ENCODE measurements around the gene TSPAN11.
"Not testable (repeated sequence)": the region's sequence is repeated elsewhere in the genome, so short reads cannot be mapped to it uniquely, and the experiment has no call there.

The TSPAN11 gene, protein sequence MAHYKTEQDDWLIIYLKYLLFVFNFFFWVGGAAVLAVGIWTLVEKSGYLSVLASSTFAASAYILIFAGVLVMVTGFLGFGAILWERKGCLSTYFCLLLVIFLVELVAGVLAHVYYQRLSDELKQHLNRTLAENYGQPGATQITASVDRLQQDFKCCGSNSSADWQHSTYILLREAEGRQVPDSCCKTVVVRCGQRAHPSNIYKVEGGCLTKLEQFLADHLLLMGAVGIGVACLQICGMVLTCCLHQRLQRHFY

DNA sequence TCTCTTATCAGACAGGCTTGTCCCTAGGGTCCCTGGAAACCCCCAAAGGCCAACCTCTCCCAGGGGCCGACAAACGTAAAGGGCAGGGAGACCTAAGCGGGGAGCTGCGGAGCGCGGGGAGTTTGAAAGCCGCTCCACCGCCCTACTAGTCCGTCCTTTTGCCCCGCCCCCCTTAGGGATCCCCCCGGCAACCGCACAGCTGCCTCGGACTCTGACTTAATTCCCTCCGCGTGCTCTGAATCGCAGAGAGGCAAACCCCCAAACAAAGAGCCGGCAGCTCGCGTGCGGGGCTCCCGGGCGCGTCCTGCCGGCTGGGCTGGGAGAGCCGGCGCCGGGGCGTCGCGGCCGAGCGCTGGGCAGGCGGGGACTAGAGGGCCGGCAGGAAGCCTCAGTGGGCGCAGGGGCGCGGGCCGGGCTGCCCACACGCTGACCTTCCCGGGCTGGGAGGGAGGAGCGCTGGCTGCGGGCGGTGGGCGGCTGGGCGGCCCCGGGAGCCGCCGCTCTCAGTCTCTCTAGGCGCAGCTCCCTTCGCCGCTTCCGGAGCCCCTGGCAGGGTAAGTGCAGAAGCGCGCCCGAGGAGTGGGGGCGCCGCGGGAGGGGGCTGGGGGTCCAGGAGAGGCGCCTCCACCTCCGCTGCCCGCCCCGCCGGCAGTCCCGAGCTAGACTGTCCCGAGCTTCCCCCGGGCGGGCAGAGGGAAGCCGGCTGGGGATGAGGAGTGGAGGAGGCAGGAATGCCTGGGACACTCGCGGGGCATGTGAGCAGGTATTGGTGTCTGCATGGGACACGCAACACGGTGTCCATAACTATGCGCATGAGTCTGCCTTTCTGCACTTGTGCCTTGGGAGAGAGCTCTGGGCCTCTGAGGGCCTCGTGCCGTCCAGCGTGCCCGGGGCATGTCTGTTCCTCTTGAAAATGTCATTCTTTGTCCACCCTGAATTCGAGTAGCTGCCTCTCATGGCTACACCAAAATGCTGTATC lies at the start of gene TSPAN11:
TSS of gene TSPAN11 (plus strand) at position 506 of the 979 bp plus-strand sequence. CDS start 27,244 bp downstream, outside the sequence.
- peak; percentile 40 for DNase-seq

DNA sequence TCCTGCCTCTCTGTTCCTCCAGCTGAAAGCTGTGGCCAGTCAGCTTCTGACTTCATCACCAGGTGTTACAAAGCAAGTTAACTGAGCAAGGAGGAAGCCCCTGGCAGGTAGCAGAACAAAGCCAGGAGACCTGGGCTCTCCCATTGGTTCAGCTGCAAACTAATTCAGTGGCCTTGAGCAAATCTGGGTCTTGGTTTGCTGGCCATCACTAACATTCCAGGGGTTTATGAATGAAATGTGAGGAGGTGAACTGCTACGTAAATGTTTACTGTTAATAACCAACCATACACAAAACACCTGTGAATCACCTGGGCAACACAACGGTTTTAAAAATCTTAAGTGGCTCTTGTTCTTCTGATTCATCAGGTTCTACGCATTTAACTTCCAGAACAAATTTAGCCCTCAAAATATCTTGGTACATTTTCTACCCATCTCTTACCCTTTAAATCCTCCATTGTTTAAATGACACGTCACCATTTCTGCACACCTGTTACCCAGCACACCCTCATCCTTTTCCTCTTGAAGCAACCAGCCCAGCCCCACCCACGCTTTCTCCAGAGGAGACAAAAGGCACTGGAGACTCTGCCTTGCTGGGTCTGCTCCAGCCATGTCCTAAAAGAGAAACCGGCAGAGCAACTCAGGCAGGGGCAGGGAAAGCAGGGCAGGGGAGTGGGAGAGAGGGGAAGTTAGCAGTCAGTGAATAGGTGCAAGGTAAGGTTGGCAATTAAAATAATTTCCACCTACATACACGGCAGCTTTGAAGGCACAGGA lies 49.3 kb upstream of the TSPAN11 start:
- peak; percentile 99 for DNase-seq

DNA sequence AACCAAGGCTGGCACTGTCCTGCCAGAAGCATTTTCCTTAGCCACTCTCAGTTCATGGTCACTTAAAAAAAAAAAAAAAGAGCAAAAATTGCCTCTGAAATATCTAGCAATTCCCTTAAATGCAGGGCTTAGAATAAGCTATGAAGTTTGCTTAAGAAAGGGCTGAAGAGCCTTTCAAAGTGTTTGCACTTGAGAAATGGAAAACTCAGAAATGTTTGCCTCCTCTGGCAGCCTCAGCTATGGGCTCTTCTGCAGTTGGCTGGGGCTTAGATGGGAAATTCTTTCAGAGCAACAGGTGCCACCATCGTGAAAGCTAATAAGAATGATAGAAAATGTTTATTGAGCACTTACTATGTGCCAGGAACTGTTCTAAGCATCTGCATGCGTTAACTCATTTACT lies 48.5 kb upstream of the TSPAN11 start:
- DNase-seq, result peak; percentile 22

DNA sequence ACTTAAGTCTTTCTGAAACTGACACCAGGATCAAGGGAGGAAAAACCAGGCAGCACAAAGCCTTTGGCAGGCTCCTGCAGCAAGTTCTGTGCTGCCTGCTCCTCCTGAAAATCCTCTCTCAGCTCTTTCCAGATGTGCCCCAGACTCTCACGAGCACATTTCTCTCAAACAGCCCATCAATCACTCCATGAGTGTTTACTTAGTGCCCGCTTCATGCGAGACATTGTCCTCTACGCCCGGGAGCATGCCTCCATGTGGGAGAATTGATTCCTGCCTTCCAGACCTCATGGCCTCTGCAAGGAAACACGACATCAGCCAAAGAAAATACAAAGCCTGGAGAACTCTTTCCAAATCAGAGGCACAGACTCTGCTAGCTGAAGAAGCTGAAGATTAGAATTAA lies 46.5 kb upstream of the TSPAN11 start:
- peak; percentile 74 for DNase-seq

DNA sequence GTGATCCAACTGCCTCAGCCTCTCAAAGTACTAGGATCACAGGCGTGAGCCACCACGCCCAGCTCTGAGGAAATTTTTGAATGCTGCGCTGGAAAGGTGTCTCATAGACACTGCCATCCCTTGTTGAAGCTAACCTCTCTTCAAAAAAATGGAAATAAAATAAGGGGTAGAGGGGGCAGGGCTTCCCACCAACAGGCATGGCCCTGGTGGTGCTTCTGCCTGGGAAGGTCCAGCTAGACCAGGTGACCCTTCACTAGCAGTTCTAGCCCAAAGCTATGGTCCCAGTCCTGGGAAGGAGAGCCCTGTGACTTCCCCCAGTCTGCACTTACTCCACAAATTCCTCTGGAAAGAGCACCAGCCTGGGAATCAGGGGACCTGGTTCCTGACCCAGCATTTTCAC lies 45.7 kb upstream of the TSPAN11 start:
- no peak for DNase-seq

DNA sequence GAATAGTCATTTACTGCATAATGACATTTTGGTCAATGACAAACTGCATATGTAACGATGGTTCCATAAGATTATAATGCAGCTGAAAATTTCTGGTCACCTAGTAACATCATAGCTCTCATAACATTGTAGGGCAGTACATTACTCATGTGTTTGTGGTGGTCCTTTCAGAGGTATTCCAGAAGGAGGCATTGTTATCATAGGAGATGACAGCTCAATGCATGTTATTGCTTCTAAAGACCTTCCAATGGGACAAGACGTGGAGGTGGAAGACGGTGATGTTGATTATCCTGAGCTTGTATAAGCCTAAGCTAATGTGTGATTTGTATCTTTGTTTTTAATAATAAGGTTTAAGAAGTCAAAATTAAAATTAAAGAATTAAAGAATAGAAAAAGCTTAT lies 43.8 kb upstream of the TSPAN11 start:
- no peak for DNase-seq

DNA sequence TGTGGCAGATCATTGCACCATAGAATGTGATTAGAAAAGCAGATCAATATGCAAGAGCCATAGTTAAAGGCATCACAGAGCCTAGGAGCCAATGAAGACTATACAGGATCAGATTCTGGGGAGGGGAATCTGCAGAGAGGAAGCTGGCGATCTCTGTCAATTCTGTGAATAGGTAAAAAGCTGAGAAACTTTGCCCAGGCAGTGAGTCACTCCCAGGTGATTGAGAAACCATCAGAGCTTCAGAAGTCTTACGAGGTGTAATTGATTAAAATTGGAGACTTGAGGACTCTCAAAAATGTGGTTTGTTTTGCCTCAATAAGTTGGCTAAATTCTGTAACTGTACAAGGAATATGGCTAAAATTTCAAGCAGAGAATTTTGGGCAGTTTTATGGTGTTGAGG lies 41.7 kb upstream of the TSPAN11 start:
- no peak for DNase-seq

DNA sequence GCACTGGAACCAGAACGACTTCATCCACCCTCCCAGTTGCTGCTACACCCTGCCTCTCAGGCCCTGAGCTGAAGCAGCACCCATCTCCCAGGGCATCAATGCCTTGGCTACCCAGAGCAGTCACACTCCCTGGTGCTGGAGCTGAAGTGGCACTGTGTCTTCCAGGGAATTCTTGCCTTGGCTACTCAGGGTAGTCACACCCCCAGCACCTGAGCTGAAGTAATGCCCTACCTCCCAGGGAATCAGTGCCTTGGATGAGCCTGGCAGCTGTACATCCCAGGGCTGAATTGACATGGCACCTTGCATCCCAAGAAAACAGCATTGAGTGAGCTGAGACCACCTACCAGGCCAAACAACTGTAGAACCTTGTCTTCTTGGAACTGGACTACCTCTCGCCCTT lies 41.2 kb upstream of the TSPAN11 start:
- no peak for DNase-seq

DNA sequence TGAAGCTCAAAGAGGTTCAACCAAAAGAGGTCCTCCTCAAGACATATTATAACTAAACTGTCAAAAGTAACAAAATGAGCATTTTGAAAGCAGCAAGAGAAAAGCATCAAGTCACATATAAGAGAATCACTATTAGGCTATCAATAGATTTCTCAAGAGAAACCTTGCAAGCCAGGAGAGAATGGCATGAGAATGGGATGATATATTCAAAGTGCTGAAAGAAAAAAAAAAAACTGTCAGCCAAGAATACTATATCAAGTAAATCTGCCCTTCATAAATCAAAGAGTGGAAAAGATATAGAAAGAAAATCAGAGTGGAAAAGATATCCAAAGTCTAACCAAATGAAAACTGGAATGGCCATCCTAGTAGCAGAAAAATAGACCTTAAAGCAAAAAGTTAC lies 39.3 kb upstream of the TSPAN11 start:
- no peak for DNase-seq

DNA sequence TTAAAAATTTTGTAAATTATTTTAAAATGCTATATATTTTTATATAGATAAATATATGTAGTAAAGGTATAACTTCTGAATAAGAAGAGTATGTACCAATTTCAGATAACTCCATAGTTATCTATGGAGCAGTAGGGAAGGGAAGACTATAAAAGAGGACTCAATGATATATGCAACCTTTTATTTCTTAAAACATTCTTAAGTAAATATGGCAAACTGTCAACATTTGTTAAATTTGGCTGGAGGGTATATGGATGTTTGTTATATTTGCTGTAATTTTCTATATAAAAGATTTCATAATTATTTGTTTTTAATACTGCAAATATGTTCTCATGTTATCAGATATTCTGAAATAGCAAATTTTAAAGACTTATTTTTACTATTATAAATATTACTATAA lies 38.3 kb upstream of the TSPAN11 start:
- no peak for DNase-seq

DNA sequence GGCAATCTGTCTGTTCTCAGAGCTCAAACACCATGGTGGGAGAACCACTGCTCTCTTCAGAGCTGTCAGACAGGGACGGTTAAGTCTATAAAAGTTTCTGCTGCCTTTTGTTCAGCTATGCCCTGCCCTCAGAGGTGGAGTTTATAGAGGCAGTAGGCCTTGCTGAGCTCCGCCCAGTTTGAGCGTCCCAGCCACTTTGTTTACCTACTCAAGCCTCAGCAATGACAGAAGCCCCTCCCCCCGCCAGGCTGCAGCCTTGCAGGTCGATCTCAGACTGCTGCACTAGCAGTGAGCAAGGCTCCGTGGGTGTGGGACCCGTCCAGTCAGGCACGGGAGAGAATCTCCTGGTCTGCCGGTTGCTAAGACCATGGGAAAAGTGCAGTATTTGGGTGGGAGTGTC lies 32.0 kb upstream of the TSPAN11 start:
- DNase-seq, result not testable (repeated sequence)

DNA sequence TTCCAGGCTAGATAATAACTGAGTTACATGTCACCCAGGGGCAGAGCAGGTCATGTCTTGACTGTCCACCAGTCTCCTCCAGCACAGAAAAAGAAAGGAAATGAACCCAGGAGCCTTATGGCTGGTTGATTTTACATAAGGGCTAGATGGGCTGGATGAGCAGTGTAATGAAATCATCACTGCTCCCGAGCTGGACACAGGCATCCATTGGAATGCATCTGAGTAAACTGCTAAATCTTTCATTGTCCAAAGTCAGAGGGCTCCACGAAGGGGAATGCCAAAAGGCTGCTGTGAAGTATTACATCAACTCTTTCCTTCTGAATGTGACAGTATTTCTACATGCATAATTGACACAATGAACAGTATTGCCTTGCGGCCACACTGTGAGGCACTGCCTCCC lies 30.1 kb upstream of the TSPAN11 start:
- no peak for DNase-seq

DNA sequence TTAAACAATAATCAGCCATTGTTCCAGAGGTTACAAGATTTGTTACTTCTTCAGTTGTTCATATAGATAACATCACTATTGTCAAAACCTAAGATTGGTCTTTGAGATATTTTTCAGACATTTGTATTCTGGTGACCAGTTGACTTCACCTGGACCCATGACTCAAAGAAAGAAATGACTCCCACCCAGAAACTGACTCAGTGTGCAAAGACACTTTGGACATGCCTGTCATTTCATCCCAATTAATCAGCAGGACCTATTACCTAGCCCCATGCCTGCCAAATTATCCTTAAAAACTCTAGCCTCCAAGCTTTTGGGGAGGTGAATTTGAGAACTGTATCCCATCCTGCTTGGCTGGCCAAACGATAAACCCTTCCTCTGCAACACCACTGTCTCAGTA lies 27.7 kb upstream of the TSPAN11 start:
- DNase-seq, result no peak

DNA sequence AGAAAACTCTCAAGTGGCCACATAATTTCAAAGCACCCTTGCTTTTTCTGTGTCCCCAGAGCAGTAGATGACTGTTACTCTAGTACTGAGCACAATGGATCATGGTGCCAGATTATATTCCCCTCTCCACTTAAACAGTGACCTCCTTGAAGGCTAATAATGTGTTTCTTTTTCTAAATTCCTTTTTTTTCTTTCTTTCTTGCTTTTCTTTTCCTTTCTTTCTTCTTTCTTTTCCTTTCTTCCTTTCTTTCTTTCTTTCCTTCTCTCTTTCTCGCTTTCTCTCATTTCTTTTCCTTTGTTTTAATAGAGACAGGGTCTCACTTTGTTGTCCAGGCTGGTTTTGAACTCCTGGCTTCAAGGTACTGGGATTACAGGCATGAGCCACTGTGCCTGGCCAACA lies 26.2 kb upstream of the TSPAN11 start:
- no peak for DNase-seq

DNA sequence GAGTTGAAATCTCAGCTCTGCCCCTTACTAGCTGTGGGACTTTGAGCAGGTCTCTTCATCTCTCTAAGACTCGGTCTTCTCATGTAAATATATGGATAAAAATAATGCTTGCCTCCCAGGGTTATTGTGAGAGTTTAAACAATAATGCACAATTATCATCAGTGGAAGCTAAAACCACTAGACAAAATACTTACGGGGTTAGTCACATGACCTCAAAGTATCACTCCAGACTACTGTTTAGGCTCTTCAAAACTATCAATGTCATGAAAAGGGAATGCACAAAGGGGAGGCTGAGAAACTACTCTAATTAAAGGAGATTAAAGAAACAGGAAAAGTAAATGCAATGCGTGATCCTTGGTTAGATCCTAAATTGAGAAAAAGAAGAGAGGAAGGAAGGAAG lies 24.5 kb upstream of the TSPAN11 start:
- DNase-seq, result no peak

DNA sequence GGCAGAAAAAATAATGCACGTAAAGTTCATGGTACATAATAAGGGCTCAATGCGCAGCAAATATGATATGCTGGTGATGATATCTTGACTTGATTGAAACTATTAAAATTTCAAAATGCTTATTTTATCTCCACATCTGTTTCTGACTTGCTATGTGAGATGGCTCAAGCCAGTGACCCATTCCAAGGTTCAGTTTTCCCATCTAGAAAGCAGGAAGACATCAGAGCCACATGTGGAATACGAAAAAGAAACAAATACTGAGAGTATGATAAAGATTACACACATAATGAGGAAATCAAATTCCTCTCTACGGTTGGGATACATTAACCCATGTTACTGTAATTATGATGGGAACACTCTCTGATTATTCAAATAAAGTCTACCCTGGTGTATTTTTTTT lies 24.0 kb upstream of the TSPAN11 start:
- DNase-seq, result no peak

DNA sequence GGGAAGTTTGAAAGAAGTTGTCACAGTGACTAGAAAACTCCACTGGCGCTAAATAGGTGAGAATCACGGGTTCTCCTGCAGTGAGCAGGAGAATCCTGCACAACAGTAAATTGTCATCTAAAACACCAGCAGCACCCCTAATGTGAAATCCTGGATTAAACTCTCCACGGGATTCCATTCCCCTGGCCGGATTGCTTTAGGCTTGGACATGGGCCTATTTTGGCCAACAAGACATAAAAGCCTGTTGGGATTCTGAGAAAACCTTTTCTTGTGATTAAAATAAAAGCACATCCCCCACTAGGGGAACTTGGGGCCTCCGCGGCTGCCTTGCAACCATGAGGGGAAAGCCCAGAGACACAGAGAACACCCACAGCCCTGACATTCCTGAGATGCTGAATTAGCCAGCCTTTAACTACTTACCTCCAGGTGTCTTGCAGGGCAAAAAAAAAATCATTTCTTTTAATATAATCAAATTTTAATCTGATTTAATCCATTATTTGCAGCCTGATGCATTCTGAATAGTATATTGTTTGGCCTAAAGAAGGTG lies 21.0 kb upstream of the TSPAN11 start:
- no peak for DNase-seq

DNA sequence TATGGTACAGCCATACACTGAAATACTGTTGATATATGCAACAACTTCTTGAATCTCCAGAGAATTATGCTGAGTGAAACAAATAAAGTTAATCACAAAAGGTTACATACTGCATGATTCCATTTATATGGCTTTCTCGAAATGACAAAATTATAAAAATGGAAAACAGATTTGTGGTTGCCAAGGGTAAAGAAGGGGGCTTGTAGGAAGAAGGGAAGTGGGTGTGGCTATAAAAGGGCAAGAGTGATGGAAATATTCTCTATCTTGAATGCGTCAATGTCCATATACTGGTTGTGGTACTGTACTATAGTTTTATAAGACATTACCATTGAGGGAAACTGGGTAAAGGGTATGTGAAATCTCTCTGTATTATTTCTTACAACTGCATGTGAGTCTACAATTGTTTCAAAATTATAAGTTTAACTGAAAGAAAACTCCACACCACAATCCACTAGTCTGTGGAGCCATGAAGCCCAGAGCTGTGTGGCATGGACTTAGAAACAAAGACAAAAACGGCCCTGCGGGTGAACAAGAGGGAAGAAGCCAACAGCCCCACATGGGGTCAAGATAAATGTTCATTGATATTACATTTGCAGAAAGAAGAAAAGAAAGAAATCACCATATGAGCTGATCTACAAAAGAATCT lies 18.3 kb upstream of the TSPAN11 start:
- no peak for DNase-seq

DNA sequence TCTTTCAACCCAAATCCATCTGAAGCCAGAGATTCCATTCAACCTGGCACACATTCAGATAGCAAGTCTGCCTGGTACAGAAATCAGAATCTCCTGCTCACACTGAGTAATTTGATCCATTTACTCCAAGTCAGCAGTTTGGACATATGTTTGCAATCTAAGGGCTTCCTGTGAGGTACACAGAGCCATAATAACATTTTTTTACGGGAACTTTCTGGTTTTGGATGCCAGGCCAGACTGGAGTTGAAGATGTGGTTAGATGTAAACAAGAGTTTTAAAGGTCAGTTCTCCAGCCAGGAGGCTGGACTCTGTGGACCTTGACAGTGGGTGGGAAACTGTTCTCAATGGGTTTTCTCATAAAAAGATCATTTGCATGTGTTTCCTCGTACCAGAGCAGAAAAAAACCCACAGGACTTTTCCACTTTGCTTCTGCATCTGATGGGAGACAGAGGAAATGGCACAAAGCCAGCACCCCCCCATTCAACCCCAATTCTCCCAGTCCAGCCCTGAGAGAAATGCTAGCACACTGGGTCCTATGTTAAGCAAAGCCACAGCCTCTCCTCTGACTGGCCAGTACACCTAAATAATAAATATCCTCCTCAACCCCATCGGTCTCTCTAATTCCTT lies 17.7 kb upstream of the TSPAN11 start:
- DNase-seq, result no peak

DNA sequence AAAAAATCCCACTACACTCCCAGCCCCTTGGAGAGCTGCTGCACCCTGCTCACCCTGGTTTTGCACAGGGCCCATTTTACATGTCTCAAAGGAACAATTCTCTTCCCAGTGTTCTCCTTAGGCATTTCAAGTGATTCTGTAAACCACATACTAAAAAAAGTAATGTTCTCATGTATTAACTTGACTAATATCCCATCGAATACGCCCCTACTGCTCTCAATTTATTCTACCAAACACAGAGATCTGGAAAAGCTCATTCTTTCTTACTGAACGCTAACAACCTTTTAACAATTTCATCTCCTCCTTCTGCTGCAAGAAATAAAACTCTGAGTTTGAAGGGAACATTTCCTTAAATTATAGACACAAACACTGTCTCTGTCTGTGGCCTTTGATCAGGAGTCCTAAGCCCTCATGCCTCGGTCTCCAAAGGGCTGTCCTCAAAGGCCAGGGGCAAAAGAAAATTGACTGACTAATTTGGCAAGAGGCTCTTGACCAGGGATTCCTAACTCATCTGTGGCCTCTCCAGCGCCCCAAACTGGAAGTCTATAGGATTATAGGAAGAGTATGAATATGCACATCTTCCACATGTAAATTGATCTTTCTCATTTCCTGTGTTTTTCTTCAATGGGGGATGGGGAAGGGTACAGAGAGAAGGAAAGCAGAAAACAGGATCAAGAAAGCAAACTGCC lies 17.1 kb upstream of the TSPAN11 start:
- DNase-seq, result no peak

DNA sequence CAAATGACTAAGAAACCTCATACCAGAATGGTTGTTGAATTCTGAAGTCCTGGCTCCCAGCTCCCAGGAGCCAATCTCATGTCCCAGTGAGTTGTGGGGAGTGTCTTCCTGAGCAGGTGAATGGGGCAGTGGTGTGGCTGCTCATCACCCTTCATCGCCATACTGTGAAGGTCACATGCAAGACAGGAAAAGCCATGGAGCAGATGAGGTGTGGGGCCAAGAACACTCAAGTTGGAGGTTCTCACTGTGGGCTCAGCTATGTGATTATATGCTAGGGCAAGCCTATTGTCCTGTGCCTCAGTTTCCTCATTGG lies 16.6 kb upstream of the TSPAN11 start:
- no peak for DNase-seq

DNA sequence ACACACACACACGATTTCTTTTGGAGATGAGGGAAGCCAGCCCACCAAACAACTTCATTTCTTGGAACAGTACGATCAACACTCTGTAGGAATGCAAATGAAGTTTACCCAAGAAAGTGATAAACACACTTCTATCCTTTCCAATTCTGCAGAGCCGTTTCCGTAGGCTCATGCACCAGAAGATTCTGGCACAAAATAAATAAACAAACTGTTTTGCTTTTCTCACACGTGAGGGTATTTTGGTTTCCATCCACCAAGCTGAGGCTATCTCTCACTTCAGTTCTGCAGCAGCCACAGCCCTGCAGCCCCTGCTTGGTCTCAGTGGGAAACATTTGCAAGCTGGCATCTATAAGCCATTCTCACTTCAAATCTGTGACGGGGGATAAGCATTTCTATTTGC lies 15.3 kb upstream of the TSPAN11 start:
- no peak for DNase-seq
